WI38 (cell line): Measurements from ENCODE around the gene FTO.

Experiments
- H3K4me3 ChIP-seq: 2 replicates; pipeline ENCODE4 v1.5.1; 2011; ENCODE audit warnings: low read depth, mild to moderate bottlenecking, control low read depth, low read length
- CTCF ChIP-seq: IDR thresholded peaks from 2 replicates; pipeline ENCODE4 v1.5.1; 2012; ENCODE audit warnings: low read depth, mild to moderate bottlenecking, control low read depth, low read length

FTO gene

GRCh38 chr16:53910990-53911389 is 207.0 kb downstream of the FTO start:
- no peak for TF ChIP-seq CTCF

GRCh38 chr16:53911513-53911912 is 207.6 kb downstream of the FTO start:
- no peak for TF ChIP-seq CTCF

More at GRCh38 chr16:53910990-53911389, 207.0 kb downstream of the FTO start:
- H3K4me3 ChIP-seq: no peak overlapping the region

GRCh38 chr16:53912155-53912554 is 208.2 kb downstream of the FTO start:
- no peak overlapping the region for H3K4me3 ChIP-seq
- no peak for TF ChIP-seq CTCF

More at GRCh38 chr16:53911513-53911912, 207.6 kb downstream of the FTO start:
- H3K4me3 ChIP-seq: no peak overlapping the region

GRCh38 chr16:53913099-53913870 is 209.3 kb downstream of the FTO start:
- no peak overlapping the region for H3K4me3 ChIP-seq
- TF ChIP-seq CTCF: no peak

- H3K4me3 ChIP-seq: no peak overlapping the region
- TF ChIP-seq CTCF: no peak
Measured at GRCh38 chr16:53913920-53914319, 210.0 kb downstream of the FTO start.

GRCh38 chr16:53914736-53915135 is 210.8 kb downstream of the FTO start:
- no peak for TF ChIP-seq CTCF
- H3K4me3 ChIP-seq: no peak overlapping the region

- TF ChIP-seq CTCF: no peak
- no peak overlapping the region for H3K4me3 ChIP-seq
Measured at GRCh38 chr16:53915452-53916160, 211.7 kb downstream of the FTO start.
